A549 (cell line): ENCODE results near the gene FPR2. TPM values are rescaled to one million over a fixed set of nuclear protein-coding genes. Genes with fewer than 3 reads are reported as not detected.

Source experiments
- ATAC-seq, 2 experiments: fragments of 200-7000 bp in 1 of 2; fragments of >200 bp in 1 of 2; cut with Nextera tagmentation in 1 of 2; cut with Tn5 transposase in 1 of 2; 3 replicates each; pipeline versions ENCODE4 v1.8.0 to v1.9.1; 2018 to 2020; ENCODE audit warnings: mild to moderate bottlenecking in 1 of 2, moderate library complexity in 1 of 2
- CTCF ChIA-PET: fragments of 300-600 bp; sonication (Branson Sonifier 250); formaldehyde crosslinking; extraction: SDS; loops from one replicate; lab custom pipeline; 2021; ENCODE audit warnings: antibody characterized with exemption, inconsistent platforms; lab: Yijun Ruan, JAX
- POLR2A ChIA-PET: fragments of 350-600 bp; formaldehyde crosslinking; extraction: SDS; loops from one replicate; lab custom pipeline; 2021; ENCODE audit warnings: antibody characterized with exemption, inconsistent platforms; lab: Yijun Ruan, JAX
- DNase-seq, 2 experiments: peaks; one replicate each; pipeline versions ENCODE4 v3.0.0 to v3.0.0-alpha.2; 2011 to 2016; ENCODE audit warnings: low read depth in 1 of 2, low spot score in 1 of 2
- FAIRE-seq: peaks from 2 replicates; lab custom pipeline; 2011; peaks lifted over from hg19 to GRCh38; lab: Jason Lieb, UNC
- H3K27ac ChIP-seq, 2 experiments: fragments of >200 bp; sonication (Bioruptor Twin); formaldehyde crosslinking; 3 replicates each; pipeline ENCODE4 v1.5.1; 2016 to 2017
- H3K4me1 ChIP-seq: fragments of >200 bp; sonication (Bioruptor Twin); formaldehyde crosslinking; 3 replicates; pipeline ENCODE4 v1.6.1; 2016
- H3K4me2 ChIP-seq: fragments of >200 bp; sonication (Bioruptor Twin); formaldehyde crosslinking; 3 replicates; pipeline ENCODE4 v1.6.1; 2016
- H3K4me3 ChIP-seq: fragments of >200 bp; sonication (Bioruptor Twin); formaldehyde crosslinking; 3 replicates; pipeline ENCODE4 v1.5.1; 2016
- H3K9me3 ChIP-seq: fragments of >200 bp; sonication (Bioruptor Twin); formaldehyde crosslinking; 3 replicates; pipeline ENCODE4 v1.6.1; 2016
- CBX8 ChIP-seq: fragments of 200-600 bp; sonication (generic); IDR thresholded peaks from 2 replicates; pipeline ENCODE4 v1.6.1; 2016
- CHD2 ChIP-seq: fragments of 150-350 bp; IDR thresholded peaks from 2 replicates; pipeline ENCODE4 v1.6.1; 2014; ENCODE audit warnings: low read length; ENCODE audit not compliant: partially characterized antibody
- CTCF ChIP-seq: fragments of >200 bp; sonication (Bioruptor Twin); formaldehyde crosslinking; IDR thresholded peaks from 3 replicates; pipeline ENCODE4 v1.5.1; 2016
- EHMT2 ChIP-seq: fragments of 200-600 bp; sonication (generic); IDR thresholded peaks from 2 replicates; pipeline ENCODE4 v1.6.1; 2016; ENCODE audit warnings: antibody characterized with exemption, low read depth, mild to moderate bottlenecking, moderate library complexity
- ELK1 ChIP-seq: fragments of 150-350 bp; IDR thresholded peaks from 2 replicates; pipeline ENCODE4 v1.6.1; 2014; ENCODE audit warnings: low read depth, mild to moderate bottlenecking, low read length
- GATA3 ChIP-seq: IDR thresholded peaks from 2 replicates; pipeline ENCODE4 v1.6.1; 2012; ENCODE audit warnings: borderline replicate concordance
- HES2 ChIP-seq: fragments of >200 bp; sonication (Bioruptor Twin); formaldehyde crosslinking; IDR thresholded peaks from 2 replicates; pipeline ENCODE4 v1.6.1; 2016
- HOXA7 ChIP-seq: fragments of 250-450 bp; sonication (Bioruptor Pico); IDR thresholded peaks from 2 replicates; pipeline ENCODE4 v1.5.0; 2020; ENCODE audit warnings: mild to moderate bottlenecking, moderate library complexity
- JUN ChIP-seq, 2 experiments: fragments of >200 bp; sonication (Bioruptor Twin); formaldehyde crosslinking; IDR thresholded peaks; 2 replicates in 1 of 2; 3 replicates in 1 of 2; pipeline ENCODE4 v1.6.1; 2016 to 2017
- KDM1A ChIP-seq: fragments of 200-600 bp; sonication (generic); IDR thresholded peaks from 2 replicates; pipeline ENCODE4 v1.6.1; 2016; ENCODE audit warnings: low read depth, mild to moderate bottlenecking
- MAZ ChIP-seq: fragments of 150-350 bp; IDR thresholded peaks from 2 replicates; pipeline ENCODE4 v1.6.1; 2014; ENCODE audit warnings: antibody characterized with exemption, low read depth, low read length, borderline replicate concordance
- MYC ChIP-seq: IDR thresholded peaks from 2 replicates; pipeline ENCODE4 v1.6.1; 2012; ENCODE audit warnings: mild to moderate bottlenecking, inconsistent platforms, low read length, improper control_type of control experiment, borderline replicate concordance
- NR3C1 ChIP-seq: fragments of >200 bp; sonication (Bioruptor Twin); formaldehyde crosslinking; IDR thresholded peaks from 3 replicates; pipeline ENCODE4 v1.6.1; 2017
- POLR2A ChIP-seq: IDR thresholded peaks from 2 replicates; pipeline ENCODE4 v1.6.1; 2012; ENCODE audit warnings: mild to moderate bottlenecking, low read length
- POLR2AphosphoS2 ChIP-seq: conservative IDR thresholded peaks from 2 replicates; pipeline ENCODE4 v1.6.1; 2012; ENCODE audit warnings: low read length, improper control_type of control experiment, inconsistent platforms
- USF2 ChIP-seq: fragments of 450-650 bp; IDR thresholded peaks from 2 replicates; pipeline ENCODE4 v1.6.1; 2014; ENCODE audit warnings: antibody characterized with exemption
- ZC3H11A ChIP-seq: fragments of 450-650 bp; IDR thresholded peaks from 2 replicates; pipeline ENCODE4 v1.6.1; 2014; ENCODE audit warnings: antibody characterized with exemption, mild to moderate bottlenecking
- ZFP36 ChIP-seq: fragments of 450-650 bp; IDR thresholded peaks from 2 replicates; pipeline ENCODE4 v1.6.1; 2014; ENCODE audit warnings: borderline replicate concordance; ENCODE audit not compliant: partially characterized antibody
- ZNF302 ChIP-seq: fragments of 250-450 bp; sonication (Bioruptor Pico); IDR thresholded peaks from 2 replicates; pipeline ENCODE4 v1.9.0; 2021; ENCODE audit warnings: inconsistent platforms, mild to moderate bottlenecking, moderate library complexity
- ZSCAN20 ChIP-seq: fragments of 250-450 bp; sonication (Bioruptor Pico); IDR thresholded peaks from 2 replicates; pipeline ENCODE4 v1.8.0; 2022; ENCODE audit warnings: mild to moderate bottlenecking, moderate library complexity
- WGBS: methylation state at CpG from one replicate; pipeline ENCODE4 v1.1.6; 2017; ENCODE audit errors: missing lambda C conversion rate; 5-methylcytosine and 5-hydroxymethylcytosine counted together
- polyA plus RNA-seq, 4 experiments: library from polyadenylated mRNA; depleted of rRNA in 3 of 4; stranded (reverse); fragments of >200 nt; fragmentation: RNase III in 1 of 4; extraction: RNeasy Plus Mini Kit Qiagen cat#74134 plus additional on column Dnase treatment in 1 of 4; gene quantifications; 2 replicates in 3 of 4; 3 replicates in 1 of 4; pipeline ENCODE4 v1.2.3, GENCODE V29; 2011 to 2017

FPR2 gene
- polyA plus RNA-seq, 2 of the 4 experiments (the other 2 are of a cell fraction), result not detected

GRCh38 chr19:51721905-51722304 lies 39.1 kb upstream of the FPR2 start:
- POLR2A ChIA-PET, result no interaction called here
- CTCF ChIA-PET, result interaction anchor here (0.7 to 1.1 kb wide), 2 partner anchors 14 to 43 kb away, joined by 3 to 4 read pairs; no protein-coding TSS in a partner anchor
- DNase-seq (no peak), ATAC-seq (no peak), FAIRE-seq (no peak)
- Histone ChIP-seq H3K4me2 (no peak overlapping the region), H3K4me3 (no peak overlapping the region), H3K9me3 (peaks cover 28% of the 10 kb centered on the region), H3K27ac (no peak overlapping the region), H3K4me1 (no peaks in the 10 kb centered on the region)
- 33% methylated on average over 7 of the region's 7 CpGs for WGBS
- TF ChIP-seq HES2 (no peak), ZNF302 (CRISPR knock-in tag) (no peak), MYC (no peak), ELK1 (no peak), MAZ (no peak), CHD2 (no peak), CTCF (no peak), JUN (IDR thresholded peaks at IDR 0.05) (no peak), ZFP36 (no peak)

GRCh38 chr19:51722492-51722891 lies 38.5 kb upstream of the FPR2 start:
- no peak for FAIRE-seq
- no peak overlapping the region for H3K4me2 ChIP-seq
- DNase-seq, result no peak
- TF ChIP-seq CTCF (no peak), EHMT2 (no peak), GATA3 (no peak), KDM1A (no peak), USF2 (no peak), HOXA7 (no peak), POLR2A (no peak), ZC3H11A (no peak), HES2 (no peak), ZSCAN20 (CRISPR knock-in tag) (no peak), CBX8 (no peak), POLR2AphosphoS2 (no peak), NR3C1 (no peak)
- POLR2A ChIA-PET, result no interaction called here
- CTCF ChIA-PET, result interaction anchor here (1.1 kb wide), 1 partner anchor 15 kb away, joined by 4 read pairs; no protein-coding TSS in a partner anchor
- no peak overlapping the region for H3K27ac ChIP-seq
- no peak for ATAC-seq
- H3K9me3 ChIP-seq, result peaks cover 34% of the 10 kb centered on the region
- WGBS, result 8% methylated on average over 2 of the region's 2 CpGs
- H3K4me3 ChIP-seq, result no peak overlapping the region
- no peaks in the 10 kb centered on the region for H3K4me1 ChIP-seq
